ENCODE results near the gene ATXN10. TPM values are rescaled to one million over a fixed set of nuclear protein-coding genes. Genes with fewer than 3 reads are reported as not detected.

ATXN10 gene
- total and polyA plus RNA-seq, 2 of the 13 experiments (the other 11 are each of a cell fraction or from before 2014, with no cell fraction given) = 60.1 to 194 TPM

GRCh38 chr22:45750626-45751025 is 79.0 kb downstream of the ATXN10 start:
- CTCF ChIA-PET (ENCODE audit: low intra/inter-chr PET ratio, low total read pairs) = no interaction called here
- in situ Hi-C loops (cut with HindIII; ENCODE audit: extremely low pct_ligation_motif_present, low pct_unique_long_range_greater_than_20kb) (no loop called here), intact Hi-C loops (cut with micrococcal nuclease; ENCODE audit: unreplicated experiment) (no loop called here)
- no peaks in the 10 kb centered on the region for H4K20me1 ChIP-seq (ENCODE audit: insufficient read depth, low read length)
- no peak overlapping the region for H2AFZ ChIP-seq (ENCODE audit: low read length)
- POLR2A ChIA-PET = no interaction called here
- no peaks in the 10 kb centered on the region for H3K27me3 ChIP-seq (ENCODE audit: control insufficient read depth in 1 of 2, insufficient read depth in 2 of 2, low read length in 2 of 2)
- no peak overlapping the region for H3K27ac ChIP-seq (ENCODE audit: extremely low read length, insufficient read depth, low read length)
- DNase-seq (ENCODE audit: low spot score) (no peak), FAIRE-seq (no peak), ATAC-seq (no peak)
- H3K4me2 ChIP-seq (ENCODE audit: low read depth, low read length) = no peak overlapping the region
- peaks cover 13% of the 10 kb centered on the region for H3K4me1 ChIP-seq (ENCODE audit: insufficient read depth, low read length)
- no peaks in the 10 kb centered on the region for H3K9me3 ChIP-seq (ENCODE audit: low read length)
- no peak overlapping the region for H3K9ac ChIP-seq (ENCODE audit: insufficient read depth, low read depth, low read length)
- peaks cover 7 to 32% of the 10 kb centered on the region in 2 experiments; a peak in 4 of 5 replicates for H3K36me3 ChIP-seq (replicated peaks in 1 of 2; ENCODE audit: control insufficient read depth in 1 of 2, insufficient read depth in 2 of 2, low read length in 2 of 2)
- H3K79me2 ChIP-seq (ENCODE audit: insufficient read depth, low read length) = peaks cover 2% of the 10 kb centered on the region
- BruUV-seq (replicated peaks) = no TSS peak
- H3K4me3 ChIP-seq (replicated peaks in 1 of 3; ENCODE audit: insufficient read depth in 1 of 3, low read depth in 2 of 3, low read length in 3 of 3) = no peak overlapping the region
- whole genome bisulfite sequencing (ENCODE audit: low lambda C conversion rate) = 100% methylated on average over 3 of the region's 3 CpGs
- TF ChIP-seq DMTF1 (CRISPR knock-in tag; IDR thresholded peaks at IDR 0.05) = no peak
- TF ChIP-seq, protein P1, sequence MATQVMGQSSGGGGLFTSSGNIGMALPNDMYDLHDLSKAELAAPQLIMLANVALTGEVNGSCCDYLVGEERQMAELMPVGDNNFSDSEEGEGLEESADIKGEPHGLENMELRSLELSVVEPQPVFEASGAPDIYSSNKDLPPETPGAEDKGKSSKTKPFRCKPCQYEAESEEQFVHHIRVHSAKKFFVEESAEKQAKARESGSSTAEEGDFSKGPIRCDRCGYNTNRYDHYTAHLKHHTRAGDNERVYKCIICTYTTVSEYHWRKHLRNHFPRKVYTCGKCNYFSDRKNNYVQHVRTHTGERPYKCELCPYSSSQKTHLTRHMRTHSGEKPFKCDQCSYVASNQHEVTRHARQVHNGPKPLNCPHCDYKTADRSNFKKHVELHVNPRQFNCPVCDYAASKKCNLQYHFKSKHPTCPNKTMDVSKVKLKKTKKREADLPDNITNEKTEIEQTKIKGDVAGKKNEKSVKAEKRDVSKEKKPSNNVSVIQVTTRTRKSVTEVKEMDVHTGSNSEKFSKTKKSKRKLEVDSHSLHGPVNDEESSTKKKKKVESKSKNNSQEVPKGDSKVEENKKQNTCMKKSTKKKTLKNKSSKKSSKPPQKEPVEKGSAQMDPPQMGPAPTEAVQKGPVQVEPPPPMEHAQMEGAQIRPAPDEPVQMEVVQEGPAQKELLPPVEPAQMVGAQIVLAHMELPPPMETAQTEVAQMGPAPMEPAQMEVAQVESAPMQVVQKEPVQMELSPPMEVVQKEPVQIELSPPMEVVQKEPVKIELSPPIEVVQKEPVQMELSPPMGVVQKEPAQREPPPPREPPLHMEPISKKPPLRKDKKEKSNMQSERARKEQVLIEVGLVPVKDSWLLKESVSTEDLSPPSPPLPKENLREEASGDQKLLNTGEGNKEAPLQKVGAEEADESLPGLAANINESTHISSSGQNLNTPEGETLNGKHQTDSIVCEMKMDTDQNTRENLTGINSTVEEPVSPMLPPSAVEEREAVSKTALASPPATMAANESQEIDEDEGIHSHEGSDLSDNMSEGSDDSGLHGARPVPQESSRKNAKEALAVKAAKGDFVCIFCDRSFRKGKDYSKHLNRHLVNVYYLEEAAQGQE (IDR thresholded peaks at IDR 0.05; ENCODE audit: borderline replicate concordance in 1 of 2, low read depth in 1 of 2, low read length in 2 of 2) = no peak
- TF ChIP-seq DR1 (CRISPR knock-in tag; IDR thresholded peaks at IDR 0.05) = no peak
- no peak for TF ChIP-seq CCAR2 (optimal IDR thresholded peaks at IDR 0.05; ENCODE audit: low read depth, low read length)
- no peak for TF ChIP-seq ZNF75D (CRISPR knock-in tag; IDR thresholded peaks at IDR 0.05; ENCODE audit: borderline replicate concordance)
- TF ChIP-seq ZNF749 (CRISPR knock-in tag; IDR thresholded peaks at IDR 0.05; ENCODE audit: borderline replicate concordance) = no peak
- TF ChIP-seq, protein P2, sequence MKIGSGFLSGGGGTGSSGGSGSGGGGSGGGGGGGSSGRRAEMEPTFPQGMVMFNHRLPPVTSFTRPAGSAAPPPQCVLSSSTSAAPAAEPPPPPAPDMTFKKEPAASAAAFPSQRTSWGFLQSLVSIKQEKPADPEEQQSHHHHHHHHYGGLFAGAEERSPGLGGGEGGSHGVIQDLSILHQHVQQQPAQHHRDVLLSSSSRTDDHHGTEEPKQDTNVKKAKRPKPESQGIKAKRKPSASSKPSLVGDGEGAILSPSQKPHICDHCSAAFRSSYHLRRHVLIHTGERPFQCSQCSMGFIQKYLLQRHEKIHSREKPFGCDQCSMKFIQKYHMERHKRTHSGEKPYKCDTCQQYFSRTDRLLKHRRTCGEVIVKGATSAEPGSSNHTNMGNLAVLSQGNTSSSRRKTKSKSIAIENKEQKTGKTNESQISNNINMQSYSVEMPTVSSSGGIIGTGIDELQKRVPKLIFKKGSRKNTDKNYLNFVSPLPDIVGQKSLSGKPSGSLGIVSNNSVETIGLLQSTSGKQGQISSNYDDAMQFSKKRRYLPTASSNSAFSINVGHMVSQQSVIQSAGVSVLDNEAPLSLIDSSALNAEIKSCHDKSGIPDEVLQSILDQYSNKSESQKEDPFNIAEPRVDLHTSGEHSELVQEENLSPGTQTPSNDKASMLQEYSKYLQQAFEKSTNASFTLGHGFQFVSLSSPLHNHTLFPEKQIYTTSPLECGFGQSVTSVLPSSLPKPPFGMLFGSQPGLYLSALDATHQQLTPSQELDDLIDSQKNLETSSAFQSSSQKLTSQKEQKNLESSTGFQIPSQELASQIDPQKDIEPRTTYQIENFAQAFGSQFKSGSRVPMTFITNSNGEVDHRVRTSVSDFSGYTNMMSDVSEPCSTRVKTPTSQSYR (CRISPR knock-in tag; IDR thresholded peaks at IDR 0.05; ENCODE audit: borderline replicate concordance) = no peak
- TF ChIP-seq MBD4 (IDR thresholded peaks at IDR 0.05; ENCODE audit: borderline replicate concordance, low read length) = no peak
- no peak for TF ChIP-seq ZNF773 (CRISPR knock-in tag; IDR thresholded peaks at IDR 0.05; ENCODE audit: borderline replicate concordance)
- TF ChIP-seq ZNF530 (CRISPR knock-in tag; IDR thresholded peaks at IDR 0.05; ENCODE audit: low read depth) = no peak
- TF ChIP-seq ZNF562 (CRISPR knock-in tag; IDR thresholded peaks at IDR 0.05; ENCODE audit: borderline replicate concordance) = no peak
- no peak for TF ChIP-seq IKZF1 (IDR thresholded peaks at IDR 0.05)
- no peak for TF ChIP-seq ZBTB3 (CRISPR knock-in tag; IDR thresholded peaks at IDR 0.05; ENCODE audit: borderline replicate concordance, low read depth)

All from HepG2 (cell line).